HG03520 (cell line): Measurements from ENCODE around the gene SCAF4.
"Not testable (repeated sequence)": the region's sequence is repeated elsewhere in the genome, so short reads cannot be mapped to it uniquely, and the experiment has no call there.

Experiments used
- ATAC-seq: cut with Tn5 transposase; IDR thresholded peaks from one replicate; pipeline ENCODE4 v1.9.1; 2021; ENCODE audit warnings: mild to moderate bottlenecking, moderate library complexity; ENCODE audit not compliant: unreplicated experiment

Gene SCAF4

GRCh38 chr21:31675960-31676359 lies 56.0 kb downstream of the SCAF4 start:
- ATAC-seq: no peak

- no peak for ATAC-seq
Observed at GRCh38 chr21:31675318-31675717, 56.6 kb downstream of the SCAF4 start.

- ATAC-seq: no peak
Observed at GRCh38 chr21:31673321-31673912, 58.5 kb downstream of the SCAF4 start.

GRCh38 chr21:31671931-31672330 lies 60.0 kb downstream of the SCAF4 start:
- ATAC-seq: no peak

- no peak for ATAC-seq
Observed at GRCh38 chr21:31671146-31671716, 60.7 kb downstream of the SCAF4 start.

GRCh38 chr21:31670070-31670469 lies 61.8 kb downstream of the SCAF4 start:
- no peak for ATAC-seq

GRCh38 chr21:31668651-31669491 lies 63.0 kb downstream of the SCAF4 start:
- no peak for ATAC-seq

GRCh38 chr21:31667639-31668038 lies 64.3 kb downstream of the SCAF4 start:
- ATAC-seq: no peak

GRCh38 chr21:31667132-31667531 lies 64.8 kb downstream of the SCAF4 start:
- ATAC-seq: no peak

GRCh38 chr21:31666445-31667010 lies 65.4 kb downstream of the SCAF4 start:
- no peak for ATAC-seq

- not testable (repeated sequence) for ATAC-seq
Observed at GRCh38 chr21:31665869-31666268, 66.0 kb downstream of the SCAF4 start.

GRCh38 chr21:31665397-31665796 lies 66.5 kb downstream of the SCAF4 start:
- ATAC-seq: no peak

- no peak for ATAC-seq
Observed at GRCh38 chr21:31663584-31664249, 68.2 kb downstream of the SCAF4 start.

- ATAC-seq: no peak
Observed at GRCh38 chr21:31660591-31660990, 71.3 kb downstream of the SCAF4 start.

GRCh38 chr21:31660259-31660565 lies 71.7 kb downstream of the SCAF4 start:
- ATAC-seq: no peak

GRCh38 chr21:31659536-31660258 lies 72.2 kb downstream of the SCAF4 start, which contains the start of gene SOD1:
SOD1 (plus strand) TSS chr21:31659693; CDS start chr21:31659770, 77 bp downstream.
- peak; percentile 93 for ATAC-seq

GRCh38 chr21:31659286-31659535 lies 72.7 kb downstream of the SCAF4 start:
- peak; percentile 26 for ATAC-seq

- ATAC-seq: no peak
Observed at GRCh38 chr21:31658053-31658452, 73.9 kb downstream of the SCAF4 start.

- no peak for ATAC-seq
Observed at GRCh38 chr21:31656199-31657095, 75.5 kb downstream of the SCAF4 start.
